Ovary (tissue), 3 donors: ENCODE results near the gene SLCO3A1.

Experiments used
- EP300 ChIP-seq: sonication (generic); formaldehyde crosslinking; IDR thresholded peaks from one replicate; pipeline ENCODE4 v1.6.1; 2017; ENCODE audit warnings: antibody characterized with exemption
- POLR2A ChIP-seq: fragments of 450-650 bp; IDR thresholded peaks from one replicate; pipeline ENCODE4 v1.6.1; 2017; ENCODE audit warnings: antibody characterized with exemption, mild to moderate bottlenecking, moderate library complexity
- TF ChIP-seq, protein P1 (sequence below), 3 donors: fragments of 450-650 bp in 2 of 3; fragments of 200-600 bp in 1 of 3; IDR thresholded peaks; one replicate each; pipeline versions ENCODE4 v1.5.1 to v1.8.0; 2016 to 2022; ENCODE audit warnings: antibody characterized with exemption in 3 of 3, mild to moderate bottlenecking in 1 of 3
- donor health status: DM: no; HTN: no; CAD: no.

DNA sequence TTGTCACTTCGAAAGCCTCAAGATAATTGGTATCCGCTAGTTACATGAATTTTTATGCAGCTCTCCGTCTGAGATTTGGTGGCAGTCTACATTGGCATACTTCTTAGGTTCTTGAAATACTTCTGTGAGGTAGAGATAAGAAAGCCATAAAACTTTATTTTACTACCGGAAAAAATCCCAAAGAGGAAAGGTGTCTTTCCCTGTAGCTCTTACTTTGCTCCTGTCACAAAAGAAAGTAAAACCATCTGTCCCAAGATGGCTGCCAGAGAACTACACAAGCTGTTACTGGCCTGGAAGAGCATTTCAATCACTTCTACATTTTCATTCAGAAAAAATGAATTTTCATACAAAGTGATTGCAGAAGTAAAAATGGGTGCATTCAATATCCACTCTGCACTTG is 325.4 kb downstream of the SLCO3A1 start:
- no peak for TF ChIP-seq EP300
- TF ChIP-seq, protein P1, sequence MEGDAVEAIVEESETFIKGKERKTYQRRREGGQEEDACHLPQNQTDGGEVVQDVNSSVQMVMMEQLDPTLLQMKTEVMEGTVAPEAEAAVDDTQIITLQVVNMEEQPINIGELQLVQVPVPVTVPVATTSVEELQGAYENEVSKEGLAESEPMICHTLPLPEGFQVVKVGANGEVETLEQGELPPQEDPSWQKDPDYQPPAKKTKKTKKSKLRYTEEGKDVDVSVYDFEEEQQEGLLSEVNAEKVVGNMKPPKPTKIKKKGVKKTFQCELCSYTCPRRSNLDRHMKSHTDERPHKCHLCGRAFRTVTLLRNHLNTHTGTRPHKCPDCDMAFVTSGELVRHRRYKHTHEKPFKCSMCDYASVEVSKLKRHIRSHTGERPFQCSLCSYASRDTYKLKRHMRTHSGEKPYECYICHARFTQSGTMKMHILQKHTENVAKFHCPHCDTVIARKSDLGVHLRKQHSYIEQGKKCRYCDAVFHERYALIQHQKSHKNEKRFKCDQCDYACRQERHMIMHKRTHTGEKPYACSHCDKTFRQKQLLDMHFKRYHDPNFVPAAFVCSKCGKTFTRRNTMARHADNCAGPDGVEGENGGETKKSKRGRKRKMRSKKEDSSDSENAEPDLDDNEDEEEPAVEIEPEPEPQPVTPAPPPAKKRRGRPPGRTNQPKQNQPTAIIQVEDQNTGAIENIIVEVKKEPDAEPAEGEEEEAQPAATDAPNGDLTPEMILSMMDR (IDR thresholded peaks at IDR 0.05) = no peak
- TF ChIP-seq POLR2A = no peak
